Thyroid gland (tissue), 4 donors: ENCODE results near the gene ZNF133.

Experiments
- POLR2A ChIP-seq, 2 donors: fragments of 450-650 bp; IDR thresholded peaks; one replicate each; pipeline ENCODE4 v1.6.1; 2017; ENCODE audit warnings: antibody characterized with exemption in 2 of 2, mild to moderate bottlenecking in 2 of 2, moderate library complexity in 1 of 2
- TF ChIP-seq, protein P1 (sequence below), 6 experiments: fragments of 200-600 bp in 3 of 6; fragments of 450-650 bp in 3 of 6; sonication (generic) in 3 of 6; IDR thresholded peaks; one replicate each; pipeline ENCODE4 v1.5.1; 2016 to 2019; ENCODE audit warnings: antibody characterized with exemption in 6 of 6, mild to moderate bottlenecking in 2 of 6, inconsistent platforms in 1 of 6, moderate library complexity in 1 of 6

DNA sequence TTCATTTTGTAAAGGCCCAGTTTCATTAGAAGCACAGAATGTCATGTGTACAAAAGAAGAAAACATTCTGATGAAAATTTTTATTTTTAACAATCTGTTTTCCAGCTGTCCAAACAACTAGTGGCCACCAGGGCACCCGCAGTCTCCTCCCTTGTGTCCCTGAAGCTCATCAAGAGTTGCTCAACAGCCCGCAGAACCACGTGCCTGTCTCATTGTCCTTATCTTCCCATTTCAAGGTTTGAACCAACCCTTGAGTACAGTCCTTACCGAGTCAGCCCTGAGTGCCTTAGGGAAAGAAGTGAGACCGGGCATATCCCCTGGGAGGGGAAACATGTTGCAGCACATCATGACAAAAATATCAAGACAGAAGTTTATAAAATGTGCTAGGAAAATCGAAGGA lies 15.9 kb upstream of the ZNF133 start:
- TF ChIP-seq, protein P1, sequence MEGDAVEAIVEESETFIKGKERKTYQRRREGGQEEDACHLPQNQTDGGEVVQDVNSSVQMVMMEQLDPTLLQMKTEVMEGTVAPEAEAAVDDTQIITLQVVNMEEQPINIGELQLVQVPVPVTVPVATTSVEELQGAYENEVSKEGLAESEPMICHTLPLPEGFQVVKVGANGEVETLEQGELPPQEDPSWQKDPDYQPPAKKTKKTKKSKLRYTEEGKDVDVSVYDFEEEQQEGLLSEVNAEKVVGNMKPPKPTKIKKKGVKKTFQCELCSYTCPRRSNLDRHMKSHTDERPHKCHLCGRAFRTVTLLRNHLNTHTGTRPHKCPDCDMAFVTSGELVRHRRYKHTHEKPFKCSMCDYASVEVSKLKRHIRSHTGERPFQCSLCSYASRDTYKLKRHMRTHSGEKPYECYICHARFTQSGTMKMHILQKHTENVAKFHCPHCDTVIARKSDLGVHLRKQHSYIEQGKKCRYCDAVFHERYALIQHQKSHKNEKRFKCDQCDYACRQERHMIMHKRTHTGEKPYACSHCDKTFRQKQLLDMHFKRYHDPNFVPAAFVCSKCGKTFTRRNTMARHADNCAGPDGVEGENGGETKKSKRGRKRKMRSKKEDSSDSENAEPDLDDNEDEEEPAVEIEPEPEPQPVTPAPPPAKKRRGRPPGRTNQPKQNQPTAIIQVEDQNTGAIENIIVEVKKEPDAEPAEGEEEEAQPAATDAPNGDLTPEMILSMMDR (IDR thresholded peaks at IDR 0.05), result no peak
- TF ChIP-seq POLR2A (IDR thresholded peaks at IDR 0.05), result no peak
